ENCODE measurements around the gene ZBTB38. TPM values are rescaled to one million over a fixed set of nuclear protein-coding genes. Genes with fewer than 3 reads are reported as not detected.

ZBTB38 gene
- total RNA-seq, 1 experiment from 2014 or later = 12.3 TPM

DNA sequence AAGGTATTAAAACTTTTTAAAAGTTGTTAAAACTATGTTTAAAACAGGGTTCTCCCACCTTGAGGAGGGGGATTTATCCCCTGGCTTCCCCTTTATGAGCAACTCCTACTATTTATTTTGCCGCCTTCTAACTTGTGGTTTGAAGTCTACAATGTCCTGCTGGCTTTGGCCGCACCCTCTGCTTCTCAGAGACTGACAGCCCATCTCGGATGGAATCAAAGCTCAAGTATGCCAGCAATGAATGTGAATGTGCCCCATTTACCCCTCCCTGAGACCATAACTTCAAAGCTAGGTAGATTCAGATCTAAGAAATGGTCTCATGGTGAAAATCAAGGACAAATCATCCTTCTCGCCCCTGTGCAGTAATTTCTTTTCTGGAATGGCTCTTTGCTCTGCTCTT, 10.3 kb downstream of the ZBTB38 start:
- peaks cover 16% of the 10 kb centered on the region for H3K9me3 Mint-ChIP-seq
- ATAC-seq = no peak
- peaks cover 33% of the 10 kb centered on the region for H3K4me1 Mint-ChIP-seq
- no peak for DNase-seq (ENCODE audit: low spot score)
- no peaks in the 10 kb centered on the region; the same call in 1 of the 2 replicates for H3K27me3 Mint-ChIP-seq (ENCODE audit: low read depth)
- no peak overlapping the region for H3K4me3 Mint-ChIP-seq
- no peak for TF ChIP-seq NFYB (CRISPR knock-in tag; conservative IDR thresholded peaks at IDR 0.05; ENCODE audit: low read depth)
- TF ChIP-seq ZBTB21 (CRISPR knock-in tag; IDR thresholded peaks at IDR 0.05; ENCODE audit: borderline replicate concordance) = no peak
- TF ChIP-seq, protein P1, sequence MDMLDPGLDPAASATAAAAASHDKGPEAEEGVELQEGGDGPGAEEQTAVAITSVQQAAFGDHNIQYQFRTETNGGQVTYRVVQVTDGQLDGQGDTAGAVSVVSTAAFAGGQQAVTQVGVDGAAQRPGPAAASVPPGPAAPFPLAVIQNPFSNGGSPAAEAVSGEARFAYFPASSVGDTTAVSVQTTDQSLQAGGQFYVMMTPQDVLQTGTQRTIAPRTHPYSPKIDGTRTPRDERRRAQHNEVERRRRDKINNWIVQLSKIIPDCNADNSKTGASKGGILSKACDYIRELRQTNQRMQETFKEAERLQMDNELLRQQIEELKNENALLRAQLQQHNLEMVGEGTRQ (CRISPR knock-in tag; IDR thresholded peaks at IDR 0.05) = no peak
- TF ChIP-seq, protein P2, sequence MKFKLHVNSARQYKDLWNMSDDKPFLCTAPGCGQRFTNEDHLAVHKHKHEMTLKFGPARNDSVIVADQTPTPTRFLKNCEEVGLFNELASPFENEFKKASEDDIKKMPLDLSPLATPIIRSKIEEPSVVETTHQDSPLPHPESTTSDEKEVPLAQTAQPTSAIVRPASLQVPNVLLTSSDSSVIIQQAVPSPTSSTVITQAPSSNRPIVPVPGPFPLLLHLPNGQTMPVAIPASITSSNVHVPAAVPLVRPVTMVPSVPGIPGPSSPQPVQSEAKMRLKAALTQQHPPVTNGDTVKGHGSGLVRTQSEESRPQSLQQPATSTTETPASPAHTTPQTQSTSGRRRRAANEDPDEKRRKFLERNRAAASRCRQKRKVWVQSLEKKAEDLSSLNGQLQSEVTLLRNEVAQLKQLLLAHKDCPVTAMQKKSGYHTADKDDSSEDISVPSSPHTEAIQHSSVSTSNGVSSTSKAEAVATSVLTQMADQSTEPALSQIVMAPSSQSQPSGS (CRISPR knock-in tag; IDR thresholded peaks at IDR 0.05; ENCODE audit: borderline replicate concordance, low read depth) = no peak
- TF ChIP-seq GABPB1 (CRISPR knock-in tag; IDR thresholded peaks at IDR 0.05) = no peak
- TF ChIP-seq NR2C2 (CRISPR knock-in tag; IDR thresholded peaks at IDR 0.05) = no peak
- TF ChIP-seq TEAD1 (CRISPR knock-in tag; IDR thresholded peaks at IDR 0.05) = no peak
- ChIA-PET POLR2A (no interaction called here), CTCF (interaction anchor here (0.7 kb wide), 1 partner anchor 70 kb away, joined by 3 read pairs; no protein-coding TSS in a partner anchor)
- no peak overlapping the region for H3K27ac Mint-ChIP-seq
- H3K36me3 Mint-ChIP-seq = peaks cover 2% of the 10 kb centered on the region; the same call in 1 of the 2 replicates

DNA sequence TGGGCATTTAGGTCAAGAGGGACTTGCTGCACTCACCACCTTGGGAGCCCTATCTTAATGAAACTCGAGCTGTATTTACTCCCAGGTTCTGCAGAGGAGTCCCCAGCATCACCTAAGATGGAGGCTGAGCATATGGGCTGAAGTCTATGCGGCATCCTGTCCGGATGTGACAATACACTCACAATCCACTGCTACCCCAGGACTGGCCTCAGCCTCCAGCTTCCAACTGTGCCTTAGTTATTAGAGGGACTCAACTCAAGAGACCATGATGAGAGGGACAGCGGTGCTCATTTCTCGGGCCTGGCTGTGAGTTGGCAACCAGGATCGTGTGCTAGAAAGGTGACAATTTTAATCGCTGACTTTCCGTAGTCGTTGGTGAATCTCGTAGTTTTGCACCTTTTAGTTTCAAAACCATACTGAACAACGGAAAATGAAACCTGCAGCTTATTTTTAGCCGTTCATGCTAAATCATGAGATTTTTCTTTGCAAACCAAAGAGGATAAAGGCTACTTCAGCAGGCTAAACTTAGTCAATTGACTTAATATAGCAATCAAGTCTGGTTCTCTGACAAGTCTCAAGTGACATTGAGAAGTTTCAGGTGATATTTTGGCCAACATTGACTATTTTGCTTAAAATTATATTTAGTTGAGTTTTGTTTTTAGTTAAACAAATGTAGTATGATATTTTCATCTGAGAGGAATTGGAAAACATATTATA, 11.1 kb downstream of the ZBTB38 start:
- H3K4me1 Mint-ChIP-seq = peaks cover 29% of the 10 kb centered on the region
- CTCF ChIA-PET = no interaction called here

More for the DNA sequence above, 11.1 kb downstream of the ZBTB38 start:
- POLR2A ChIA-PET = no interaction called here
- H3K27ac Mint-ChIP-seq = no peak overlapping the region
- peaks cover 16% of the 10 kb centered on the region for H3K9me3 Mint-ChIP-seq
- no peaks in the 10 kb centered on the region; the same call in 1 of the 2 replicates for H3K27me3 Mint-ChIP-seq (ENCODE audit: low read depth)
- H3K4me3 Mint-ChIP-seq = no peak overlapping the region
- ATAC-seq (no peak), DNase-seq (ENCODE audit: low spot score) (no peak)
- no peak for TF ChIP-seq GTF2I (CRISPR knock-in tag; conservative IDR thresholded peaks at IDR 0.05)
- TF ChIP-seq, protein P3, sequence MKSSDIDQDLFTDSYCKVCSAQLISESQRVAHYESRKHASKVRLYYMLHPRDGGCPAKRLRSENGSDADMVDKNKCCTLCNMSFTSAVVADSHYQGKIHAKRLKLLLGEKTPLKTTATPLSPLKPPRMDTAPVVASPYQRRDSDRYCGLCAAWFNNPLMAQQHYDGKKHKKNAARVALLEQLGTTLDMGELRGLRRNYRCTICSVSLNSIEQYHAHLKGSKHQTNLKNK (CRISPR knock-in tag; IDR thresholded peaks at IDR 0.05) = no peak
- TF ChIP-seq, protein P4, sequence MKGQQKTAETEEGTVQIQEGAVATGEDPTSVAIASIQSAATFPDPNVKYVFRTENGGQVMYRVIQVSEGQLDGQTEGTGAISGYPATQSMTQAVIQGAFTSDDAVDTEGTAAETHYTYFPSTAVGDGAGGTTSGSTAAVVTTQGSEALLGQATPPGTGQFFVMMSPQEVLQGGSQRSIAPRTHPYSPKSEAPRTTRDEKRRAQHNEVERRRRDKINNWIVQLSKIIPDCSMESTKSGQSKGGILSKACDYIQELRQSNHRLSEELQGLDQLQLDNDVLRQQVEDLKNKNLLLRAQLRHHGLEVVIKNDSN (CRISPR knock-in tag; IDR thresholded peaks at IDR 0.05) = no peak
- TF ChIP-seq, protein P5, sequence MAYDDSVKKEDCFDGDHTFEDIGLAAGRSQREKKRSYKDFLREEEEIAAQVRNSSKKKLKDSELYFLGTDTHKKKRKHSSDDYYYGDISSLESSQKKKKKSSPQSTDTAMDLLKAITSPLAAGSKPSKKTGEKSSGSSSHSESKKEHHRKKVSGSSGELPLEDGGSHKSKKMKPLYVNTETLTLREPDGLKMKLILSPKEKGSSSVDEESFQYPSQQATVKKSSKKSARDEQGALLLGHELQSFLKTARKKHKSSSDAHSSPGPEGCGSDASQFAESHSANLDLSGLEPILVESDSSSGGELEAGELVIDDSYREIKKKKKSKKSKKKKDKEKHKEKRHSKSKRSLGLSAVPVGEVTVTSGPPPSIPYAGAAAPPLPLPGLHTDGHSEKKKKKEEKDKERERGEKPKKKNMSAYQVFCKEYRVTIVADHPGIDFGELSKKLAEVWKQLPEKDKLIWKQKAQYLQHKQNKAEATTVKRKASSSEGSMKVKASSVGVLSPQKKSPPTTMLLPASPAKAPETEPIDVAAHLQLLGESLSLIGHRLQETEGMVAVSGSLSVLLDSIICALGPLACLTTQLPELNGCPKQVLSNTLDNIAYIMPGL (CRISPR knock-in tag; IDR thresholded peaks at IDR 0.05) = no peak
- TF ChIP-seq, protein P6, sequence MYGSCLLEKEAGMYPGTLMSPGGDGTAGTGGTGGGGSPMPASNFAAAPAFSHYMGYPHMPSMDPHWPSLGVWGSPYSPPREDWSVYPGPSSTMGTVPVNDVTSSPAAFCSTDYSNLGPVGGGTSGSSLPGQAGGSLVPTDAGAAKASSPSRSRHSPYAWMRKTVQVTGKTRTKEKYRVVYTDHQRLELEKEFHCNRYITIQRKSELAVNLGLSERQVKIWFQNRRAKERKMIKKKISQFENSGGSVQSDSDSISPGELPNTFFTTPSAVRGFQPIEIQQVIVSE (CRISPR knock-in tag; IDR thresholded peaks at IDR 0.05; ENCODE audit: borderline replicate concordance) = no peak
- TF ChIP-seq, protein P7, sequence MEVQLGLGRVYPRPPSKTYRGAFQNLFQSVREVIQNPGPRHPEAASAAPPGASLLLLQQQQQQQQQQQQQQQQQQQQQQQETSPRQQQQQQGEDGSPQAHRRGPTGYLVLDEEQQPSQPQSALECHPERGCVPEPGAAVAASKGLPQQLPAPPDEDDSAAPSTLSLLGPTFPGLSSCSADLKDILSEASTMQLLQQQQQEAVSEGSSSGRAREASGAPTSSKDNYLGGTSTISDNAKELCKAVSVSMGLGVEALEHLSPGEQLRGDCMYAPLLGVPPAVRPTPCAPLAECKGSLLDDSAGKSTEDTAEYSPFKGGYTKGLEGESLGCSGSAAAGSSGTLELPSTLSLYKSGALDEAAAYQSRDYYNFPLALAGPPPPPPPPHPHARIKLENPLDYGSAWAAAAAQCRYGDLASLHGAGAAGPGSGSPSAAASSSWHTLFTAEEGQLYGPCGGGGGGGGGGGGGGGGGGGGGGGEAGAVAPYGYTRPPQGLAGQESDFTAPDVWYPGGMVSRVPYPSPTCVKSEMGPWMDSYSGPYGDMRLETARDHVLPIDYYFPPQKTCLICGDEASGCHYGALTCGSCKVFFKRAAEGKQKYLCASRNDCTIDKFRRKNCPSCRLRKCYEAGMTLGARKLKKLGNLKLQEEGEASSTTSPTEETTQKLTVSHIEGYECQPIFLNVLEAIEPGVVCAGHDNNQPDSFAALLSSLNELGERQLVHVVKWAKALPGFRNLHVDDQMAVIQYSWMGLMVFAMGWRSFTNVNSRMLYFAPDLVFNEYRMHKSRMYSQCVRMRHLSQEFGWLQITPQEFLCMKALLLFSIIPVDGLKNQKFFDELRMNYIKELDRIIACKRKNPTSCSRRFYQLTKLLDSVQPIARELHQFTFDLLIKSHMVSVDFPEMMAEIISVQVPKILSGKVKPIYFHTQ (CRISPR knock-in tag; IDR thresholded peaks at IDR 0.05) = no peak
- TF ChIP-seq, protein P8, sequence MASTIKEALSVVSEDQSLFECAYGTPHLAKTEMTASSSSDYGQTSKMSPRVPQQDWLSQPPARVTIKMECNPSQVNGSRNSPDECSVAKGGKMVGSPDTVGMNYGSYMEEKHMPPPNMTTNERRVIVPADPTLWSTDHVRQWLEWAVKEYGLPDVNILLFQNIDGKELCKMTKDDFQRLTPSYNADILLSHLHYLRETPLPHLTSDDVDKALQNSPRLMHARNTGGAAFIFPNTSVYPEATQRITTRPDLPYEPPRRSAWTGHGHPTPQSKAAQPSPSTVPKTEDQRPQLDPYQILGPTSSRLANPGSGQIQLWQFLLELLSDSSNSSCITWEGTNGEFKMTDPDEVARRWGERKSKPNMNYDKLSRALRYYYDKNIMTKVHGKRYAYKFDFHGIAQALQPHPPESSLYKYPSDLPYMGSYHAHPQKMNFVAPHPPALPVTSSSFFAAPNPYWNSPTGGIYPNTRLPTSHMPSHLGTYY (CRISPR knock-in tag; IDR thresholded peaks at IDR 0.05) = no peak
- TF ChIP-seq NR2C2 (CRISPR knock-in tag; IDR thresholded peaks at IDR 0.05) = no peak
- no peak for TF ChIP-seq KAT7 (CRISPR knock-in tag; IDR thresholded peaks at IDR 0.05; ENCODE audit: borderline replicate concordance)
- TF ChIP-seq, protein P9, sequence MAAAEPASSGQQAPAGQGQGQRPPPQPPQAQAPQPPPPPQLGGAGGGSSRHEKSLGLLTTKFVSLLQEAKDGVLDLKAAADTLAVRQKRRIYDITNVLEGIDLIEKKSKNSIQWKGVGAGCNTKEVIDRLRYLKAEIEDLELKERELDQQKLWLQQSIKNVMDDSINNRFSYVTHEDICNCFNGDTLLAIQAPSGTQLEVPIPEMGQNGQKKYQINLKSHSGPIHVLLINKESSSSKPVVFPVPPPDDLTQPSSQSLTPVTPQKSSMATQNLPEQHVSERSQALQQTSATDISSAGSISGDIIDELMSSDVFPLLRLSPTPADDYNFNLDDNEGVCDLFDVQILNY (CRISPR knock-in tag; IDR thresholded peaks at IDR 0.05) = no peak
- no peak for TF ChIP-seq FOXJ3 (CRISPR knock-in tag; IDR thresholded peaks at IDR 0.05; ENCODE audit: borderline replicate concordance)
- TF ChIP-seq EMX1 (CRISPR knock-in tag; IDR thresholded peaks at IDR 0.05) = no peak
- TF ChIP-seq, protein P10, sequence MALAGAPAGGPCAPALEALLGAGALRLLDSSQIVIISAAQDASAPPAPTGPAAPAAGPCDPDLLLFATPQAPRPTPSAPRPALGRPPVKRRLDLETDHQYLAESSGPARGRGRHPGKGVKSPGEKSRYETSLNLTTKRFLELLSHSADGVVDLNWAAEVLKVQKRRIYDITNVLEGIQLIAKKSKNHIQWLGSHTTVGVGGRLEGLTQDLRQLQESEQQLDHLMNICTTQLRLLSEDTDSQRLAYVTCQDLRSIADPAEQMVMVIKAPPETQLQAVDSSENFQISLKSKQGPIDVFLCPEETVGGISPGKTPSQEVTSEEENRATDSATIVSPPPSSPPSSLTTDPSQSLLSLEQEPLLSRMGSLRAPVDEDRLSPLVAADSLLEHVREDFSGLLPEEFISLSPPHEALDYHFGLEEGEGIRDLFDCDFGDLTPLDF (CRISPR knock-in tag; IDR thresholded peaks at IDR 0.05) = no peak
- H3K36me3 Mint-ChIP-seq = peaks cover 2% of the 10 kb centered on the region; the same call in 1 of the 2 replicates
